OCI-LY7 (cell line): ENCODE data around the gene AMBP.

Experiments used
- CTCF ChIP-seq: fragments of 200-600 bp; sonication (generic); conservative IDR thresholded peaks from 2 replicates; pipeline ENCODE4 v1.5.1; 2014; ENCODE audit warnings: mild to moderate bottlenecking, antibody characterized with exemption, low read length, moderate library complexity, mixed read lengths
- EZH2phosphoT487 ChIP-seq: fragments of 200-600 bp; sonication (generic); IDR thresholded peaks from 2 replicates; pipeline ENCODE4 v1.6.1; 2018; ENCODE audit warnings: low read depth, borderline replicate concordance, mild to moderate bottlenecking, mixed run types, antibody characterized with exemption, low read length, moderate library complexity, mixed read lengths

GRCh38 chr9:114031037-114031630, 47.0 kb downstream of the AMBP start:
- no peak for TF ChIP-seq CTCF
- no peak for TF ChIP-seq EZH2phosphoT487
